K562 (cell line): ENCODE data around the gene MICAL2. TPM values are rescaled to one million over a fixed set of nuclear protein-coding genes. Genes with fewer than 3 reads are reported as not detected.
A peak's percentile ranks its signal among the peaks of the same experiment; 100 is the strongest.

Experiments
- CCNT2 ChIP-seq: IDR thresholded peaks from 2 replicates; pipeline ENCODE4 v1.6.1; 2011; ENCODE audit warnings: borderline replicate concordance, low read depth, mild to moderate bottlenecking, moderate library complexity, mixed read lengths, low read length; ENCODE audit not compliant: insufficient read length; ENCODE audit errors: extremely low read depth
- DMBX1 ChIP-seq: fragments of 250-450 bp; sonication (Bioruptor Pico); IDR thresholded peaks from 2 replicates; pipeline ENCODE4 v1.8.0; 2022; ENCODE audit warnings: inconsistent platforms, mild to moderate bottlenecking, moderate library complexity, borderline replicate concordance
- ERF ChIP-seq: fragments of 450-650 bp; formaldehyde crosslinking; IDR thresholded peaks from 2 replicates; pipeline ENCODE4 v1.4.0; 2020; ENCODE audit warnings: mild to moderate bottlenecking, mixed read lengths
- ESRRA ChIP-seq: fragments of 450-650 bp; IDR thresholded peaks from 2 replicates; pipeline ENCODE4 v1.6.1; 2014; ENCODE audit warnings: low read depth, mild to moderate bottlenecking, moderate library complexity, borderline replicate concordance
- MAFF ChIP-seq: IDR thresholded peaks from 2 replicates; pipeline ENCODE4 v1.6.1; 2012; ENCODE audit warnings: low read length, improper control_type of control experiment
- NCOA4 ChIP-seq: fragments of 450-650 bp; IDR thresholded peaks from 2 replicates; pipeline ENCODE4 v1.6.1; 2018; ENCODE audit warnings: mild to moderate bottlenecking; ENCODE audit not compliant: partially characterized antibody
- RFX7 ChIP-seq: fragments of 250-450 bp; sonication (Bioruptor Pico); IDR thresholded peaks from 2 replicates; pipeline ENCODE4 v1.5.1; 2021; ENCODE audit warnings: mild to moderate bottlenecking
- ZNF766 ChIP-seq: fragments of 200-800 bp; sonication (Bioruptor generic); conservative IDR thresholded peaks from 2 replicates; pipeline ENCODE4 v1.6.1; 2016; ENCODE audit warnings: missing genetic modification characterization, missing compliant biosample characterization
- polyA plus RNA-seq, 8 experiments: library from polyadenylated mRNA; depleted of rRNA in 4 of 8; stranded (reverse) in 5 of 8; unstranded in 3 of 8; fragments of >200 nt; fragmentation: Nextera tagmentation in 2 of 8; fragmentation: Illumina TruSeq in 1 of 8; extraction: Ambion mirVana in 2 of 8; extraction: Trizol in 1 of 8; gene quantifications; 2 replicates each; pipeline versions ENCODE4 v1.2.1 to v1.2.3, GENCODE V29; 2011 to 2014; ENCODE audit warnings: inconsistent platforms in 1 of 8, missing spikeins in 1 of 8
- total RNA-seq, 7 experiments: library from RNA; depleted of rRNA in 6 of 7; stranded (reverse); fragments of >200 nt in 6 of 7; fragmentation: Illumina TruSeq in 2 of 7; extraction: Trizol in 2 of 7; gene quantifications; 2 replicates each; pipeline versions ENCODE4 v1.2.1 to v1.2.3, GENCODE V29; 2011 to 2021; ENCODE audit warnings: low replicate concordance in 1 of 7
- TF ChIP-seq, protein P1 (sequence below), 2 experiments: fragments of 200-800 bp in 1 of 2; sonication (Bioruptor generic) in 1 of 2; sonication (generic) in 1 of 2; formaldehyde crosslinking in 1 of 2; IDR thresholded peaks in 1 of 2; conservative IDR thresholded peaks in 1 of 2; 2 replicates each; pipeline versions ENCODE4 v1.5.0 to v1.6.1; 2016 to 2020; ENCODE audit warnings: missing compliant biosample characterization in 1 of 2, missing genetic modification characterization in 1 of 2, missing genetic modification reagents in 1 of 2
- TF ChIP-seq, protein P2 (sequence below): fragments of 450-650 bp; IDR thresholded peaks from 2 replicates; pipeline ENCODE4 v1.6.1; 2018; ENCODE audit not compliant: partially characterized antibody
- TF ChIP-seq, protein P3 (sequence below): sonication (generic); formaldehyde crosslinking; IDR thresholded peaks from 2 replicates; pipeline ENCODE4 v1.8.0; 2022; ENCODE audit warnings: mild to moderate bottlenecking, missing genetic modification reagents
- TF ChIP-seq, protein P4 (sequence below): sonication (generic); IDR thresholded peaks from 2 replicates; pipeline ENCODE4 v1.6.1; 2016
- TF ChIP-seq, protein P5 (sequence below): sonication (generic); formaldehyde crosslinking; IDR thresholded peaks from 2 replicates; pipeline ENCODE4 v1.8.0; 2022; ENCODE audit warnings: missing genetic modification reagents, mild to moderate bottlenecking, moderate library complexity, borderline replicate concordance

MICAL2 gene
- total and polyA plus RNA-seq, 9 of the 15 experiments (the other 6 are each of a cell fraction or from before 2014, with no cell fraction given), result 4.7 to 64.2 (median 33.6) TPM

DNA sequence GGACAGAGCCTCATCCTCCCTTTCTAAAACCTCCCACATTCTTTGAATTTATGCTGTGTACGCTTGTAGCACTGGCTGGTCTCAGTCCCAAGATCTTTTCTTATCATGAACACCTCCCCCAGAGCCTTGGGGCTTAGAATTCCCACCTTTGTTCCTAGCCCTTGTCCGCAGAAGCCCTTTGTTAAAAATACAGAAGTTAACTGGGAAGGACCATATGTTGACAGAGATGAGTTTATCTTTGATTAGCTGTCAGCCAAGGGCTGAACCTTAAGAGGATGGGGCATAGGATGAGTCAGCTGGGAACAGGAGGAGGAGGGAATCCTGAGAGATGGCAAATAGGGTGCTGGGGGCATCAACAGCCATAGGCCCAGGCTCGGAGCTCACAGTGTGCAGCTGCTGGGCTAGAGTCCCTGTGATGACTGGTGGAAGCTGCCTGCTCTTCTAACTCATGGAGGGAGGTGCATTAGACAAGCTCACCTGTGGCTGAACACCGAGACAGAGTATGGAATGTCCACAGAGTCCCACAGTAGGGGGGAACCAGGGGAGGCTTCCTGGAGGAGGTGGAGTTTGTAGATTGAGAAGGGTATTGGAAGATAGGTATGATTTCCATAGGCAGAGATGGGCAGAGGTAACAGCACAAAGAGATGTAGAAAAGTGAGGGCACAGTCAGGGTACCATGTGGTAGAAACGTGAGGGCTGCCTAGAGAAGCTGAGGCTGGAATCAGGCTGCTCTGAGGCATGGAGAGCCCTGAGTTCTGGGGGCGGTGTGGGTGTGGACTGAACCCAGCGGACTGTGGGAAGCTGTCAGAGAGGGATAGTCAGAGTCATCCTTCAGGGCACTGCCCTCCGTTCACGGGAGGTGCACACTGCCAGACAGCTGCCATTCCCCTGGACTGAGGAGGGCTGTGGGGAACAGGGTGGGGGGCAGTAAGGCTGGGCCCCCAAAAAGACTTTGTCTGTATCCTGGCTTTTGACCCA lies 9.9 kb downstream of the MICAL2 start (continued):
- TF ChIP-seq ZNF766 (CRISPR knock-in tag) (peak; percentile 42; the same call in 1 of the 2 replicates), ERF (CRISPR knock-in tag) (no peak), ESRRA (0 out of 2 replicates have a peak, but pooled peaks have one; percentile 30), NCOA4 (no peak), CCNT2 (no peak), RFX7 (CRISPR knock-in tag) (no peak), DMBX1 (CRISPR knock-in tag) (0 out of 2 replicates have a peak, but pooled peaks have one; percentile 56), MAFF (peak; percentile 44; the same call in 1 of the 2 replicates)
- TF ChIP-seq, protein P1, sequence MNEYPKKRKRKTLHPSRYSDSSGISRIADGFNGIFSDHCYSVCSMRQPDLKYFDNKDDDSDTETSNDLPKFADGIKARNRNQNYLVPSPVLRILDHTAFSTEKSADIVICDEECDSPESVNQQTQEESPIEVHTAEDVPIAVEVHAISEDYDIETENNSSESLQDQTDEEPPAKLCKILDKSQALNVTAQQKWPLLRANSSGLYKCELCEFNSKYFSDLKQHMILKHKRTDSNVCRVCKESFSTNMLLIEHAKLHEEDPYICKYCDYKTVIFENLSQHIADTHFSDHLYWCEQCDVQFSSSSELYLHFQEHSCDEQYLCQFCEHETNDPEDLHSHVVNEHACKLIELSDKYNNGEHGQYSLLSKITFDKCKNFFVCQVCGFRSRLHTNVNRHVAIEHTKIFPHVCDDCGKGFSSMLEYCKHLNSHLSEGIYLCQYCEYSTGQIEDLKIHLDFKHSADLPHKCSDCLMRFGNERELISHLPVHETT (CRISPR knock-in tag; conservative IDR thresholded peaks at IDR 0.05 in 1 of 2, IDR thresholded peaks at IDR 0.05 in 1 of 2), result 0 out of 4 replicates have a peak, but pooled peaks of 1 of the 2 experiments have one; percentile 51
- TF ChIP-seq, protein P2, sequence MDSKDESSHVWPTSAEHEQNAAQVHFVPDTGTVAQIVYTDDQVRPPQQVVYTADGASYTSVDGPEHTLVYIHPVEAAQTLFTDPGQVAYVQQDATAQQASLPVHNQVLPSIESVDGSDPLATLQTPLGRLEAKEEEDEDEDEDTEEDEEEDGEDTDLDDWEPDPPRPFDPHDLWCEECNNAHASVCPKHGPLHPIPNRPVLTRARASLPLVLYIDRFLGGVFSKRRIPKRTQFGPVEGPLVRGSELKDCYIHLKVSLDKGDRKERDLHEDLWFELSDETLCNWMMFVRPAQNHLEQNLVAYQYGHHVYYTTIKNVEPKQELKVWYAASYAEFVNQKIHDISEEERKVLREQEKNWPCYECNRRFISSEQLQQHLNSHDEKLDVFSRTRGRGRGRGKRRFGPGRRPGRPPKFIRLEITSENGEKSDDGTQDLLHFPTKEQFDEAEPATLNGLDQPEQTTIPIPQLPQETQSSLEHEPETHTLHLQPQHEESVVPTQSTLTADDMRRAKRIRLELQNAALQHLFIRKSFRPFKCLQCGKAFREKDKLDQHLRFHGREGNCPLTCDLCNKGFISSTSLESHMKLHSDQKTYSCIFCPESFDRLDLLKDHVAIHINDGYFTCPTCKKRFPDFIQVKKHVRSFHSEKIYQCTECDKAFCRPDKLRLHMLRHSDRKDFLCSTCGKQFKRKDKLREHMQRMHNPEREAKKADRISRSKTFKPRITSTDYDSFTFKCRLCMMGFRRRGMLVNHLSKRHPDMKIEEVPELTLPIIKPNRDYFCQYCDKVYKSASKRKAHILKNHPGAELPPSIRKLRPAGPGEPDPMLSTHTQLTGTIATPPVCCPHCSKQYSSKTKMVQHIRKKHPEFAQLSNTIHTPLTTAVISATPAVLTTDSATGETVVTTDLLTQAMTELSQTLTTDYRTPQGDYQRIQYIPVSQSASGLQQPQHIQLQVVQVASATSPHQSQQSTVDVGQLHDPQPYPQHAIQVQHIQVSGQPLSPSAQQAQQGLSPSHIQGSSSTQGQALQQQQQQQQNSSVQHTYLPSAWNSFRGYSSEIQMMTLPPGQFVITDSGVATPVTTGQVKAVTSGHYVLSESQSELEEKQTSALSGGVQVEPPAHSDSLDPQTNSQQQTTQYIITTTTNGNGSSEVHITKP, result no peak
- TF ChIP-seq, protein P3, sequence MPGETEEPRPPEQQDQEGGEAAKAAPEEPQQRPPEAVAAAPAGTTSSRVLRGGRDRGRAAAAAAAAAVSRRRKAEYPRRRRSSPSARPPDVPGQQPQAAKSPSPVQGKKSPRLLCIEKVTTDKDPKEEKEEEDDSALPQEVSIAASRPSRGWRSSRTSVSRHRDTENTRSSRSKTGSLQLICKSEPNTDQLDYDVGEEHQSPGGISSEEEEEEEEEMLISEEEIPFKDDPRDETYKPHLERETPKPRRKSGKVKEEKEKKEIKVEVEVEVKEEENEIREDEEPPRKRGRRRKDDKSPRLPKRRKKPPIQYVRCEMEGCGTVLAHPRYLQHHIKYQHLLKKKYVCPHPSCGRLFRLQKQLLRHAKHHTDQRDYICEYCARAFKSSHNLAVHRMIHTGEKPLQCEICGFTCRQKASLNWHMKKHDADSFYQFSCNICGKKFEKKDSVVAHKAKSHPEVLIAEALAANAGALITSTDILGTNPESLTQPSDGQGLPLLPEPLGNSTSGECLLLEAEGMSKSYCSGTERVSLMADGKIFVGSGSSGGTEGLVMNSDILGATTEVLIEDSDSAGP, result no peak
- TF ChIP-seq, protein P4, sequence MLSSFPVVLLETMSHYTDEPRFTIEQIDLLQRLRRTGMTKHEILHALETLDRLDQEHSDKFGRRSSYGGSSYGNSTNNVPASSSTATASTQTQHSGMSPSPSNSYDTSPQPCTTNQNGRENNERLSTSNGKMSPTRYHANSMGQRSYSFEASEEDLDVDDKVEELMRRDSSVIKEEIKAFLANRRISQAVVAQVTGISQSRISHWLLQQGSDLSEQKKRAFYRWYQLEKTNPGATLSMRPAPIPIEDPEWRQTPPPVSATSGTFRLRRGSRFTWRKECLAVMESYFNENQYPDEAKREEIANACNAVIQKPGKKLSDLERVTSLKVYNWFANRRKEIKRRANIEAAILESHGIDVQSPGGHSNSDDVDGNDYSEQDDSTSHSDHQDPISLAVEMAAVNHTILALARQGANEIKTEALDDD, result peak; percentile 42; the same call in 1 of the 2 replicates
- TF ChIP-seq, protein P5, sequence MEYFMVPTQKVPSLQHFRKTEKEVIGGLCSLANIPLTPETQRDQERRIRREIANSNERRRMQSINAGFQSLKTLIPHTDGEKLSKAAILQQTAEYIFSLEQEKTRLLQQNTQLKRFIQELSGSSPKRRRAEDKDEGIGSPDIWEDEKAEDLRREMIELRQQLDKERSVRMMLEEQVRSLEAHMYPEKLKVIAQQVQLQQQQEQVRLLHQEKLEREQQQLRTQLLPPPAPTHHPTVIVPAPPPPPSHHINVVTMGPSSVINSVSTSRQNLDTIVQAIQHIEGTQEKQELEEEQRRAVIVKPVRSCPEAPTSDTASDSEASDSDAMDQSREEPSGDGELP (CRISPR knock-in tag), result peak; percentile 43
